NCI-H187 (cell line): ENCODE data around the gene TNFRSF25.
"Not testable (repeated sequence)": the region's sequence is repeated elsewhere in the genome, so short reads cannot be mapped to it uniquely, and the experiment has no call there.

Experiments used
- DNase-seq, 2 experiments: peaks; one replicate each; lab custom pipeline; 2025; lab: John Stamatoyannopoulos, UW

Gene TNFRSF25

DNA sequence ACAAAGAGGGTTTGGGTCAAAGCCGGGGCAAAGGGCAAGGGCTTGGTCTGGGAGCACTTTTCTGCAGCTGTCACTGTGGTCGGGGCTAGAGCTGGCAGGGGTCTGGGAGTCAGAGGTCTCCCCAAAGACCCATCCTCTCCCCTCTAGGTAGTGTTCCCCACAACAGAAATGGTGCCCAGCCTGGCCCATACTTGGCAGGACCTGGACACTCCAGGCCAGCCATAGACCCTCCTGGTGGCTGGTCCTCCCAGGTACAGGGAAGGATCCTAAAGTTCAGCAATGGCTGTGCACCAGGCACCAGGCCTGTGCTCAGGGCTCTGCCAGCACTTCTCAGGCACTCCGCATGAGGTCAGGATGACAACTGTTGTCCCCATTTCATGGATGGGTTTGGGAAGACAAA is 30.4 kb downstream of the TNFRSF25 start:
- no peak for DNase-seq

DNA sequence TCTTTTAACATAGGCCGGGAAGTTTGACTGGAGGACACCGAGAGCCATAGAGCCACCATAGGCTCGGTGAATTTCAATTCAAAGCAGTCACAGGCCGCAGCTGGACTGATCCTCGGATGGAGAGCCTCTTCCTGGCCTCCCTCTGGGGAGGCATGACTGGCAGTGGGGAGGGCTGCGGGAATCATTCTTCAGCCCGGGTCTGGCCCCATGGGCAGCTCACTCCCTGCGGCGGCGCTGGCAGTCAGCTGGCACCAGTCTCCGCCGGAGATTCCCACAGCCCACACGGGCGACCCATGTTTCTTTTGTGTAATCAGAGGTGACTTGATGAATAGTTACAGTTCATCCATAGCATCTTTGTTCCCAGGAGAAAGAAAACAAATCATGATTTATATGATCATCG is 30.8 kb downstream of the TNFRSF25 start:
- DNase-seq, result no peak

DNA sequence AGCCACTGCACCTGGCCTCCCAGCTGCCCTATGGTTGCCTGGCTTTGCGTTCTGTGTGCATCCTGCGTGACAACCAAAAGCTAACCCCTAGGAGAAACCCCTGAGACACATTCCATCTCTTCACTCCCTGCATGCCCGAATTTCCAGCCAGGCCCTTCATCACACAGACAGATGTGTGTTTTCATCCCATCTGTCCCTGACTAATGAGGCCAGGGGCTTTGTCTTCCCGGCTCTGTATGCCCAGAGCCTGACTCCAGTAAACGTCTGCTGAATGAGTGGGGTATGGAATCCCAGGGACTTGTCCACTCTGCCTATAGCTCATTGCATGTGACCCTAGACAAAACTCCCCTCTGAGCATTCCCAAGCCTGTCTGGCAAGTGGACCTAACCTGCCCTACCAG is 31.8 kb downstream of the TNFRSF25 start:
- no peak for DNase-seq

DNA sequence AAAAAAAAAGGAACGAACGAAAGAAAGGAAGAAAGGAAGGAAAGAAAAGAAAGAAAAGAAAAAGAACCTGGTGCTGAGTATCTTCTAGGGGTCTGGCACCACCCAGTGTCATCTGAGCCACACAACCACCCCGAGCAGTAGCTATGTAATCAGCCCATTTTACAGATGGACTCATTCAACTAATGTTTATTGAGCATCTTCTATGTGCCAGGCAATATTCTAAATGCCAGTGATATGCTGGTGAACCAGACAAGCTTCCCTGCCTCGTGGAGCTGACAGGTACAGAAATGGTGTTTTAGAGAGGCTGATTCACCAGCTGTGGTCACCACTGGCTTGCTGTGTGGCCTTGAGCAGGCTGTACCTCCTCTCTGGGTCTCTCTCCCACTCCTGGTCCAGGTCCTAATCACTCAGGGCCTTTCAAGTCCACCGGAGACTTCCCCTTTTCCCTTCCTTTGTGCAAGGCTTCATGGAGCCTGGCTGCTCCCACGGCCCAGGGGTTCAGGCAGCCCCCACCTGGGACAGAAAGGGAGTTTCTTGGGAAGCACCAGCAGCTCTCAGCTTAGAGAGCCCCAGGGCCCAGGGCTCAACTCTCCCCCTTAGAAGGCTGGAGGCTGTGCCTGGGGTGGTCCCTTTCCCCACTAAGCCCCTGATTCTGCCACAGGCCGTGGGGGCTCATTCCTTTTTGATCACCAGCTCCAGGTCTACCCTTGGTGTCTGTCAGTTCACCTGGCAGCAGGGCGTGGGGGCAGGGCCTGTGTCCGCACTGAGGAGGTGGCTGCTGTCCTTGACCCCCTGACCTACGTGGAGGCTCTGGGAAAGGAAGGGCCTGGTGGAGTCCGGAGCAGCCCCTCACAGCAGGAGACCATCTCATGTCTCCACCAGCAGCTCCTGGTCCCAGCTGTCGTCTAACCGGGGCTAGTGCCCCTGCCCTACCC is 34.1 kb downstream of the TNFRSF25 start:
- not testable (repeated sequence) for DNase-seq

DNA sequence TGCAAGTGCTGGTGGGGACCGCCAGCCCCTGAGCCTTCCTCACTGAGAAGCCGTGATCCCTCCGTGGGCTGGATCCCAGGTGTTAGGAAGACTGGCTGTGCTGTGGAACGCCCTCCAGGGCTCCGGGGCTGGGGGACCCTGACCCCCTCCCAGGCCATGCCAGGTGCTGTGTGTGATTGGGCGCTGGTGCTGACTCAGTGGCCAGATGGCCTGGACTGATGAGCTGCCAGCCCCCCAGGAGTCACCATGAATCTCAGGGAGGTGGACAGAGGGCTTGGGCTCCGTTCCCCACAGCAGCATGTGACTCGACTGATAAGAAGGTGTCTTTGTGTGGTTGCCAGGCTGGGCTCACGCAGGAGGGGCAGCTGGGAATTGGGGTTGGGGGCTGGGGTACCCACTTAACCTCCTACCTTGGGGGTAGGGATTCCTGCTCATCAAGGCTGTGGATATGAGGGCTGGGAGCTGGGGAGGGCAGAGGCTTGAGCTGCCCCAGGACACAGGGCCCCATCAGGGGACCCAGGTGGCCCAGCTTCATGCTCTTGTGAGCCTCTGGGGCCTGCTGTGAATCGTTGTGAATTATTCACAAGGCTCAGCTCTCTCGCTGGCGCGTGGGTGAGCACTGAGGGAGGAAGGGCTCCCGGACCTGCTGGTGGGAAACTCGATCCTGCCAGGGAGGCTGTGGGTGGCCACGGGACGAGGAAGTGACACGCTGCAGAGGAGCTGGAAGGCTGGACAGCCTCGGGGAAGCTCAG is 36.1 kb downstream of the TNFRSF25 start:
- DNase-seq, result not testable (repeated sequence)

DNA sequence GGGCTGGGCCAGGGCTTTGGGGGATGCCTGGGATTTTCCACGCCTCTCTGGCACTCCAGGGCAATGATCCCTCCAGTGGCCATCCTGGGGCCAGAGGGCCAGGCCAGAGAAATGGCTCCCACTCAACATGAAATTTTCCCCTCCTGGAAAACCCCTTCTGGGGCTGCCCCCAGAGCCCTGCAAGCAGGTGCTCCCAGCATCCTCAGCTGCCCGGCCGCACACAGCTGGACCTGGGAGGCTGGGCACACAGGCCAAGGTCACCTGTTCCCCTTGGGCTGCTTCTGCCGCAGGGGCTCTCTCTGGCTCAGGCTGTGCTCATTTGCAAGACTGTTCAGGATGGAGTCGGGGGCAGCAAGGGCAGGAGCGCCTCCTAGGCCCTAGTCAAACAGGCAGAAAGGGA is 37.5 kb downstream of the TNFRSF25 start:
- not testable (repeated sequence) for DNase-seq

DNA sequence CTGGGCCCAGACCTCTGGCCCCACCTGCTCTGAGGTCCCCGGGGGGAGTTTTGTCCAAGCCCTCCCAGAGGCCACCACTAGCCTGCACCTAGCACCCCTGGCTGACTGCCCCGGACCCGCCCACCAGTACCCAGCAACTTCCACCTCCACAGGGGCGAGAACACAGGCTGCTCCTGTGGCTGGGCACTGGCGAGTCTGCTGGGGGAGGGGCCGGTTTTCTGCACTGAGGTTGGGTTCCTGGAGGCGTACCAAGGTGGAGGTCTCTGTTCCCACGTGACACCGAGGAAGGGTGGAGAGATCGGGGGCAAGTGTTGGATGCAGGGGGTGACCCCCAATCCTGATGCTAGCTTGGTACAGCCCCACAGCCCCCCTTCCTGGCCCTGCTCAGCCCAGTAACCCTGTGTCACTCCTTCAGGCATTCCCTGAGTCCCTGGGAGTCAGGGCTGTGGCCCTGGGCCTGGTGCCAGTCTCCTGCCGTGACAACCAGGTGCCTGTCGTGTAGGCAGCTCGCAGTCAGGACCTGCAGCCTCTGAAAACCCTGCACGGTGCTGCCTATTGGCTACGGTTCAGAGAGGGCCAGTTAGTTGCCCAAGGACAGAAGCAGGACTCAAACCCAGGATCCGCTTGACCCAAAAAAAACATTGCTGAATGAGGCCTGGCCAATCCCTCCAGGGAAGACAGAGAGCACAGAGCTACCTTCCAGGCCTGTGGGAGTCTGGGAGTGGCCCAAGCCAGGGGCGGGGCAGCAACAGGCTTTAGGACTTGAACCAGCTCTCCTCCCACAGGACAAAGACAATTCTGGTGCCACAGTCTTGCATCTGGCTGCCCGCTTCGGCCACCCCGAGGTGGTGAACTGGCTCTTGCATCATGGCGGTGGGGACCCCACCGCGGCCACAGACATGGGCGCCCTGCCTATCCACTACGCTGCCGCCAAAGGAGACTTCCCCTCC is 38.3 kb downstream of the TNFRSF25 start:
- DNase-seq, result no peak

DNA sequence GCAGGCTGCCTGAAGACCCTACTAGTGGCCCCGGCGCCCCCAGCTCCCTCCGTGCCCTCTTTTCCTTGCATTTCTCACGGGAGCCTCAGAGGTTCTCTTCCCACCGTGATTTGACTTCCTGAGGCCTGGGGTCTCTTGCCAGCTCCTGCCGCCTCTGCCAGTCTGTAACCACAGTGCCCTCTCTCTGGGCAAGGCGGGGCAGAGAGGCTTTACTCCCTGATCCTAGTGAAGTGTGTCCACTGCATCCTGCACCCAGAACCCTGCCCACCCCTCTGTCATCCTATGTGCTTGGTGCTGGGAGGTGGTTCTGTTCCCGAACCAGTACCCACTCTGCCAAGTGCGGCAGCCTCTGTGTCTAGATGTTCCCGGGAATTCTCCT is 39.0 kb downstream of the TNFRSF25 start:
- DNase-seq, result no peak

DNA sequence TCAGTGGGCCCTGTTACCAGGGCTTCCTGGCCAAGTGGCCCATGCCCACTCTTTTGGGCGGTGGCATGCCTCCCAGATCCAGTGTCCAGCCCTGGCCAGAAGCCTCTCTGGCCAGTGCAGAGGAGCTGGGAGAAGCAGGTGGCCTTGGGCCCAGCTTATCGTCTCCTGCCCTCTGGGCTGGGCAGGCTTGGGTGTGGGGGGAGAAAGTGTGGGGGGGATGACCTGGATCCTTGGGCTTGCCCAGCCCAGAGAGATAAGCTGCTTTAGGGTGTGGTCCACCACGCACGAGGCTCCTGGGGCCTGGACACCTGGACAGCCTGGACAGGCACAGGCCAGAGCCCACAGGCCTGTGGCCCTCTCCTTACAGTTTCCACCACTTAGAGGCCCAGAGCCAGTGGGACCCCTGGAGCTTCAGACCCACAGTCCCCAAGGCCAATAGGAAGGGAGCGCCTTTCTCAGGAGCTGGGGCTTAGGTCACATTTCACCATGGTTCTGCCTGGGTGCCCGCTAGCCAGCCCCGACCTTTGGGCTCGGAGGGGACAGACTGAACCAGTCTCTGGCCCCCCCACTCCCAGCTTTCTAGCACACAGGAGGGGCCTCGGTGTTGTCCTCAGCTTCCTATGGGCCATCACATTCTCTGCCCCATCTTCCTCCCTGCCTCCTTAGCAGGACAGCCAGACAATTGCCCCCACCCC is 39.5 kb downstream of the TNFRSF25 start:
- DNase-seq, result no peak

DNA sequence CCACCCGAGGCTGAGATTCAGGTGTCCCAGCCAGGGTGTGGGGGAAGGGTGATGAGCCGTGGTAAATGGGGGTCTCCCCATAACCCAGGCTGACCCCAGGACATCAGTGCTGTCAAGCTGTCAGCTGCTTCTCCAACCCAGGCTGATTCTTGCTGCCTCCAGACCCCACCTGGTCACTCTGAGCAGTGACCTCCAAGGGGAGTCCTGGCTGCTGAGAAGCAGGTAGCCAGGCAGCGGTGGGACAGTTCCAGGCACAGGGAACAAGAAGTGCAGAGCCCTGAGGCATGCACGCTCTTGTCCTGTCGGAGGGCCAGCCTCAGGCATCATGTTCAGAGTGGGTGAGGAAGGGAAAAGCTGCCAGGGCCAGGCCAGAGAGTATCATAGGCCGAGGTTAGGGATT is 40.3 kb downstream of the TNFRSF25 start:
- no peak for DNase-seq

DNA sequence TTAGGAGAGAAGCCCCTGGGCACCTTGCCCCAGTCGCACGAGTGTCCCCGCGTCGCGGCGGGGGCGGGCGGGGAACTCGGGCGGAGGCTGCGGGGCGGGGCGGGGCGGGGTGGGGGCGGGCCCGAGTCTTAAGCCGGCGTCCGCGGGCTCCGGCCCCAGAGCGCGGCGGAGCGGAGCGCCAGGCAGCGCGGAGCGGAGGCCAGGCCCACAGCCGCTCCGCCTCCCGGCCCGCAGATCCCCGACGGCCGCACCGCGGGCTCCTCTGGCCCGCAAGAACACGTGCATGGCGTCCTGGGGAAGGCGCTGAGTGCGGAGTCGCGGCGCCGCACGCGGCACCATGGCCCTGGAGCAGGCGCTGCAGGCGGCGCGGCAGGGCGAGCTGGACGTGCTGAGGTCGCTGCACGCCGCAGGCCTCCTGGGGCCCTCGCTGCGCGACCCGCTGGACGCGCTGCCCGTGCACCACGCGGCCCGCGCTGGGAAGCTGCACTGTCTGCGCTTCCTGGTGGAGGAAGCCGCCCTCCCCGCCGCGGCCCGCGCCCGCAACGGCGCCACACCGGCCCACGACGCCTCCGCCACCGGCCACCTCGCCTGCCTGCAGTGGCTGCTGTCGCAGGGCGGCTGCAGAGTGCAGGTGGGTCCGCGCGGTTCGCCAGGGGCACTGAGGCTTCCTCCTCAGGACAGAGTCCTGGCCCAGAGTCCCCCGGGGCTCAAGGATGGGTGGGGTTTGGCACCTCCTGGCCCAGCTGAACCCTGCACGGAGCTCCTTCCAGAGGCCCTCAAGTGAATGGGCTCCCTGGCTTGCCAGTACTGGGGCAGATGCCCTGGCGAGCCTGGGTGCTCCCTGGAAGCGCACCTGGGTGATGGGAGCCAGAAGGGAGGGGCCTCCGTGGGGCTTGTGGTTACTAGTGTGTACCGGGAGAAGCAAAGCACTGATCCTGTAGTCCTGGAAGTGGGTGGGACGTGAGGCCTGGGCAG is 41.1 kb downstream of the TNFRSF25 start, which contains the start of gene ESPN:
TSS of gene ESPN (plus strand) at position 158 of the 975 bp plus-strand sequence. CDS start at position 338, 180 bp downstream.
- no peak for DNase-seq

DNA sequence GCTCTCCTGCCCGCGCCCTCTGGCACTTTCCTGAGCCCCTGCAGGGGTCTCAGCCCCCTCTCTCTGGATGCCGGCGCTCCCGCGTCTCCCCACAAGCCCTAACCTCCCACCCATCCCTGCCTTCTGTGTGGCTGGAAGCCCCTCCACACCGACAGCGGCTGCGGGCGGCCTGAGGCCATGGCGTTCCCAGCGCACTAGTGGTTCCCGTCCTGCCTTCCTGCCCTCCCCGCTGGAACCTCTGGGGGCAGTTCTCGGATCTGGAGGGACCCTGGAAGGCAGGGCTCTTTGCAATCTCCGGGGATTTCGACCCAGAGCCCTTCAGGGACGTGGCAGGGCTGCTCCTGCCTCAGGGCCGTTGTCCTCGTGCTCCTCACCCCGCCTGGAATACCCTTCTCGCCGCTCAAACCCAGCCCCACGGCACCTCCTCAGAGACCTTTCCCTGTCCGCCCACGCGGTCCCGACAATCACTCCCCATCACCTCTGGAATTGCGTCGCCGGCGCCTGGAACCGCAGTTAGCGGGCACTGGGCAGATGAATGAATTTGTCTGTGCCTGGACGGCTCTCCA is 41.9 kb downstream of the TNFRSF25 start:
- DNase-seq, result no peak

DNA sequence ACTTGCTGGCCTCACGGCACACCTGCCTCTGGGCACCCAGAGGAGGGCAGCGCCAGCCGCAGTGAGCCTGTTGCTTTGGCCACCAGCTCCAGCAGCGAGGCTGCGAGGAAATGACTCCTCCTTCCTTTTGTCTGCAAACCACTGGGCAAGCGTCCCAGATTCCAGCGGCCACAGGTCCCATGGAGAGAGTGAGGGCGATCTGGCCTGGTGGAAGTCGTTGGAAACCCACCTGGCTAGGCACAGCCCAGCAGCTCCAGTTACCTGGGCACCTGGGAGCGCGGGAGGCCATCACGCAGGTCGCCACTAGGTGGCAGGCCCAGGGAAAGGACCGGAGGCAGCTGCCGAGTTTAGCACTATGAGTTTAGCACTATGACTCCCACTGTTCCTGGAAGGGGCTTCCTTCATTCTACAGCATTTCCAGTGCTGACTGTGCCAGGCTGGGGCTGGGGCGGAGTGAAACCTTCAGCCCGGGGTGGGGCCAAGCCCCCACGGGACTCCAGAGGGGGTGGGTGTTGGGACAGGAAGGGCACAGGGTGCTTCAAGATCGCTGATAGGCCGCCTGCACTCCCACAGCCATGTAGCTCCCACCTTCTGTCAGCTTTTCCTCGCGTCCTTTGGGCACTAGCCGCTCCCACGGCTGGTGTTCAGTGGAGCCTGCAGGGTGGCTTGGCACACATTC is 42.5 kb downstream of the TNFRSF25 start:
- DNase-seq, result no peak

DNA sequence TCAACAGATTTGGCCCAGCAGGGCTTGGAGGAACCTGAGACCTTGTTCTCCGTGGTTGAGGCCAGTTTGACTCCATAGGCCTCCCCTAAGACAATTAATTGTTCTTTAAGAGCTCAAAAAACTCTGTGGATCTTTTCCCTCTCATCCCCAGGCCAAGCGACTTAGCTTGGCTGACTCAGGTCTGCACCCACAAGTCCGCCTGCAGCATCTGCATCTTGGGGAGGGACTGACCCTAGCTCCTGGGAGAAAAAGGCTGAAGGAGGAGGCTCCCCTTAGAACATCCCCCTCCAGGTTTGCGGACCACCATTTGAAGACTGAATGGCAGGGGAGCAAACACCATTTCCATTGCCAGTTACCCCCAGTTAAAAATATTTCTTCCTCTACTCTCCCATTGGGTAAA is 44.7 kb downstream of the TNFRSF25 start:
- no peak for DNase-seq

DNA sequence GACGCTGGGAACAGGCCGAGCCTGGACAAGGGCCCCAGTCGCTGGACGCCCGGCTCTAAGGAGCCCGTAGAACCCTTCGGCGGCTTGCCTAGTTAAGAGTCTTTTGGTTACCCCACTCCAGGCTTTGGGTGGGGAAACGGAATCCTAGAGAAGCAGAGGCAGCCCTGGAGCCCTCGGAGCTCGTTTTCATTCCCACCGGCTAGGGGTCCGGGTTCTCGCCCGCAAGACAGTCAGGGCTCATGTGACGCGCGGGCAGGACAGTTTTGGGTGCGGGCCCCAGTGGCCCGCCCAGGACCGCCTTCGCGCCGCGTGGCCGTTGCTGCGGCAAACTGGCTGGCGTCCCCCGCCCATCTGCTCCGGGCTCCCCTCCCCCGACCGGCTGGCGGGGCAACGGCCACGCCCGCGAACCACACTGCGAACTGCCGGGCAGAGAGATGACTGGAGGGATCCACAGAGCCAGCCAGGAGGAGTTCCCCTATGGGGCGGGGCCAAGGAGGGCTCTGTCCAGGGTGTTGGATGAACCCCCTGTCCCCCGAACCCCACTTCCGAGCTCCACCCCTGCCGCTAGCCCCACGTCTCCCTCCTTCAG is 45.4 kb downstream of the TNFRSF25 start:
- DNase-seq, result no peak

DNA sequence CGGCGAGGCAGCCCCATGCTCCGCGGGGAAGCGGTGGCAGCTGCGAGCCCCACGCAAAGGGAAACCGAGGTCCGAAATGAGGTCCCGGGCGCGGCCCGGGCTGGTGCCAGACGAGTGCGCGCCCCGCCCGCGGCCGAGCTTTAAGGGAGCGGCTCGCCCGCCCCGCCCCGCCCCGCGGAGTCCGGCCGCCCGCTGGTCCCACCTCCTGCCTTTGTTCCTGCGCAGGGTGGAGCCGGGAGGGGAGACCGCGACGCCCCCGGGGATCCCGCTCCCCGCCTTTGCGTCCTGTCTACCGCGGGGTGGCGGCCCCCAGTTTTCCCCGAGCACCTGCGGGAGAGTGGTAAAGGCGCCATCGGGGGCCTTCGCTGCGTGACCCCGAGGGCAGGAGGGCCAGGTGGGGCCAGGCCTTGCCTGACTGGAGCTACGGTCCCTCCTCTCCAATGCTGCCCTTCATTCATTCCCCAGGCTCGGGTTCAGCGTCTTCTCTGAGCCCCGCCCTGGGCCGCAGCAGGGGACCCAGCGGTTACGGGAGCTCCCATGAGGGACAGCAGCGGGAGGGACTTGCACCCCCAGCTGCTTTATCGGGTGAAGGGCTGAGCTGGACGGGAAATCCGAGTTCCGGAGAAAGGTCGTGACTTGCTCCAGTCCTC is 46.0 kb downstream of the TNFRSF25 start, which contains the start of gene HES2:
TSS of gene HES2 (minus strand) at position 116 of the 650 bp plus-strand sequence. CDS start at position 17, 99 bp downstream.
- DNase-seq, result no peak

DNA sequence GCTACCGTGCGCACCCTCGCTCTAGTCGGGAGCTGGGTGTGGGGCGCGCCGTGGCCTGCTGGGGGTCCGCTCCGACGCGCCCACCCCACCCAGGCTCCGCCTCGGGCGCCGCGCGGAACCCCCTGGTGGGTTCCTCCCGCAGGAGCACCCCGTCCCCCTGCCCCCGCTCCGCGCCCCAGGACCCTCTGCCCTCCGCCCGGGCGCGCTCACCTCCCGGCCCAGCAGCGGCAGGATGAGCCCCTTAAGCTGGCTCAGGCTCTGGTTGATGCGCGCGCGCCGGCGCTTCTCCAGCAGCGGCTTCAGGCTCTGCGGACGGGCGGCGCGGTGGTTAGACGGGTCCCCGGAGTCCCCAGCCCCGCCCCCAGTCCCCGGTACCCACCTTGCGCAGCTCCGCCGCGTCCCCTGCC is 46.6 kb downstream of the TNFRSF25 start:
- no peak for DNase-seq
